GM19099 (cell line): ENCODE measurements around the gene NEK6.

Experiments used
- POLR2A ChIP-seq: IDR thresholded peaks from 3 replicates; pipeline ENCODE4 v1.6.1; 2011; ENCODE audit warnings: low read depth; ENCODE audit not compliant: insufficient read length; ENCODE audit errors: extremely low read depth

The NEK6 gene

DNA sequence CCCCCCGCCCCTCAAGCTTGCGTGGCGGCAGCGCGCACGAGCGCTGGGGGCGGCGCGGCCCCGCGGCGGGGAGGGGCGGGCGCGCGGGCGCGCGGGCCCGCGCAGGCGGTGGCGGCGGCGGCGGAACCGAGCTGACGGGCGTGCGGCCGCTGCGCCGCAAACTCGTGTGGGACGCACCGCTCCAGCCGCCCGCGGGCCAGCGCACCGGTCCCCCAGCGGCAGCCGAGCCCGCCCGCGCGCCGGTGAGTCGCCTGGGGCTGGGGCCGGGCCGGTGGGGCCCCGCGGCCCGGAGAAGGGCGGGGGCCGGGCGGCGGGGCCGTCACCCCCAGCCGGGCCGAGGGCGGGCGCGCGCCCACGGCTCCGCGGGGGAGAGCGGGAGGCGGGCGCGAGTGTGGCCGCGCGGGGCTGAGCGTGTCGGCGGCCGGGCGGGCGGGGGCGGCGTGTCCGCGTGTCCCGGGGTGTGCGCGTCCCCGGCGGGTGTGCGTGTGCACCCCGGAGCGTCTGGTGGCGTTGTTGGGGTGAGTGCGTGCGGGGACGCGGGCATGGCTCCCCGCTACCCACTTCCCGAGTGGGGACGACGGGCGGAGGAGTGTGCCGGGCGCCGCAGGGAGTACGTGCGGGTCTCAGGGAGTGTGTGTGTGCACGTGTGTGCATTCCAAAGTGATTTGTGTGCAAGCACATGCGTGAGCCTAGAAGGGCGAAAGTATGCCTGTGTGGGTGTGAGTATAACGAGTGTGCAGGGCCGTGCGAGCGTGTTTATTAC is at the start of gene NEK6:
Gene NEK6, plus strand, starts transcription at position 106 of the 763 bp plus-strand sequence. CDS start 44,016 bp downstream, outside the sequence.
- TF ChIP-seq POLR2A, result peak; percentile 47

- no peak for TF ChIP-seq POLR2A
Measured at GRCh38 chr9:124208571-124208970, 49.2 kb upstream of the NEK6 start.

DNA sequence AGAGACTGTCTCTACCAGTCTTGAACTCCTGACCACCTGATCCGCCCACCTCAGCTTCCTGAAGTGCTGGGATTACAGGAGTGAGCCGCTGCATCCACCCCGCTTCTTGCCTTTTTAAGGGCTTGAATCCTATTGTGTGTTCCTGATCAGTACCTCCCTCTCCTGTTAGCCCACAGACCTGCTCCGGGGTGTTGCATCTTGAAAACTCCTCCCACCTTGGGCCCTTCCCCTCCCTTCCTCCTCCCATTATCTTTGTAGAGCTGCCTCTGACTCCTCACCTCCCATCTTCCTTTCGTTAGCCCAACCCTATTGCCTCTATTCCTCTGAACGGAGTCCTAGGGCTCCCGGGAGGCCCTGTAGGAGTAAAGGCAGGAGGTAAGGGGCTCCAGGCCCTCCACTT is 48.5 kb upstream of the NEK6 start:
- TF ChIP-seq POLR2A, result no peak

- no peak for TF ChIP-seq POLR2A
Measured at GRCh38 chr9:124209774-124210173, 48.0 kb upstream of the NEK6 start.

DNA sequence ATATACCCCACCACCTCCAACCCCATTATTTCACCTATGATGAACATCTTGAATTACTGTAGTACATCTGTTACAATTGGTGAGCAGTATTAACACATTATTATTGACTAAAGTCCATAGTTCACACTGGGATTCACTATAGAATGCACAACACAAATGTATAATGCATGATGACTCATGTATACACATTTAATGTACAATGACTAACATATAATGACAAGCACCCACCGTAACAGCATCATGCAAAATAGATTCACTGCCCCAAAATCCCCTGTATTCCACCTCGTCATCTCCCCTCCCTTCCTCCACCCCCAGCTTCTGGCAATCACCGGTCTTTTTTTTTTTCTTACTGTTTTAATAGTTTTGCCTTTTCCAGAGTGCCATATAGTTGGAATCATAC is 47.1 kb upstream of the NEK6 start:
- peak; percentile 24 for TF ChIP-seq POLR2A

DNA sequence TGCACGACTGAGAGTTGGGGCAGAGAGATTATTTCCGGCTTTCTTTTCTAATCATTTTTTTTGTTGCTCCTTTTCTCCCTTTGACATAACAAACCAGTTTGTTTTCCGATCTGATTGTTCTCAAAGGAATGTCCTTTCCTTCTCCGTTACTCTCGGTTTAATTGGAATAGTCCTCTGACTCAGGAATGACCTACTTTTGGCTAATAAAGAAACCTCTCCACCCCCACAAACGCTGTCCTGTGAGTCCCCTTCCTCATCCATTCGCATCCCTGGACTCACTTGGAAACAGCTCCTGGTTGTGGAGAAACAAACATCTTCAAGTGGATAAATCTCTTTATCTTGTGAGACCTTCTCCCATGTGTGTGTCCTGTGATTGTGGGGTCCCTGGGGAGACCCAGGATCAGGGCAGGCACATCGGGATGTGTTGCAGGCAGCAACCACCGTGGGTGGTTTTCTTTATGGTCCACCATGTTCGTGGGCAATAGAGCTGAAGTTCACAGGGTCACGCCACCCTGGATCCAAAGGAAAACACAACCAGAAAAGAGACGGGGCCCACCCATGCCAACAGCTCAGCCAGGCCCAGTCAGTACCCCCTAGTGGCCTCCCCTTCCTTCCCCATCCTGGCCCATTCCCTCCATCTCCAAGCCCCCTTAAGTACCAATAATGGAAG is 45.2 kb upstream of the NEK6 start:
- TF ChIP-seq POLR2A, result no peak

- no peak for TF ChIP-seq POLR2A
Measured at GRCh38 chr9:124213396-124213795, 44.4 kb upstream of the NEK6 start.

GRCh38 chr9:124214116-124214515 is 43.6 kb upstream of the NEK6 start:
- TF ChIP-seq POLR2A, result no peak

DNA sequence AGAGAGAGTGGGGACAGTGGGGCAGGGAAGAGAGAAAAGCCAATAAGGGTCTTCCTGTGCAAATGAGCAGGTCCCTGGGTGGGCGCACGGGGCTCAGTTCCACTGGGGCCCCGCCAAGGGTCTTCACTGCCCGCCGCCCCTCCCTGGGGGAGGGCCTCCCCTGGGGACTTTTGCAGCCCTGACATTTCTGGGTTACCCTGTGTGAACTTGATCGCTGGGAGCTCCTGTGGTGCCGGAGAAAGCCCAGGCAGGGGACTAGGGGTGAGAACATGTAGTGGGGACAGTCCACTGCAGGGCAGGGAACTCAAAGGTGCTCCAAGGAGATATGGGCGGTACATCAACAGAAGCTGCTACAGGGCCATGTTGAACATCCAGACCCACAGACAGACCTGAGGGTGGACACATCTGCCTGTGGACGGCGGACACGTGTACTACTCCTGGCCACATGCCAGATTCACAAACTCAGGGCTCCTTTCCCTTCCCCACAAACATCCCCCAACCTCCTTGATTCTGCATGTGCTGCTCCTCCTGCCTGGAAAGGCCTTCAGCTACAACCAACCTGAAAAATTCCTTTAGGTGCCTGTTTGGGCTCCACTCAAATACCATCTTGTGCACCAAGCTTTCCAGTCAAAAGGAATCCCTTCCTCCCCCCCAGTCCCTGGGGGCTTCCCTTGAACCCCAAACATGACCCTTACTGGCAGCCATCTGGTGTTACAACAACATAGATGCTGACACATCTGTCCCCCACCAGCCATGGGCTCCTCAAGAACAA is 43.0 kb upstream of the NEK6 start:
- TF ChIP-seq POLR2A, result no peak

GRCh38 chr9:124215368-124215910 is 42.3 kb upstream of the NEK6 start:
- TF ChIP-seq POLR2A, result no peak

DNA sequence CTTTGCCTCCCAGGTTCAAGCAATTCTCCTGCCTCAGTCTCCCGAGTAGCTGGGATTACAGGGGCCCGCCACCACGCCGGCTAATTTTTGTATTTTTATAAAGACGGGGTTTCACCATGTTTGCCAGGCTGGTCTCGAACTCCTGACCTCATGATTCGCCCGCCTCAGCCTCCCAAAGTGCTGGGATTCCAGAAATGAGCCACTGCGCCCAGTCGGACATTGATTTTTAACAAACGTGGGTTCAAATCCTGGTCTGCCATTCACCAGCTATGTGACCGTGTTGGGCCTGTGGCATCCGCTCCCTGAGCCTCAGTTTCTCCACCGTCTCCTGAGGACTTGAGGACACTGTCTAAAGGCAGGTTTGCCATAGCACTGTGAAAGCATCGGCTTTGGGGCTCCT is 41.8 kb upstream of the NEK6 start:
- TF ChIP-seq POLR2A, result no peak

- peak; percentile 19 for TF ChIP-seq POLR2A
Measured at GRCh38 chr9:124216474-124217176, 41.1 kb upstream of the NEK6 start.

- TF ChIP-seq POLR2A, result no peak
Measured at GRCh38 chr9:124217836-124218437, 39.8 kb upstream of the NEK6 start.

DNA sequence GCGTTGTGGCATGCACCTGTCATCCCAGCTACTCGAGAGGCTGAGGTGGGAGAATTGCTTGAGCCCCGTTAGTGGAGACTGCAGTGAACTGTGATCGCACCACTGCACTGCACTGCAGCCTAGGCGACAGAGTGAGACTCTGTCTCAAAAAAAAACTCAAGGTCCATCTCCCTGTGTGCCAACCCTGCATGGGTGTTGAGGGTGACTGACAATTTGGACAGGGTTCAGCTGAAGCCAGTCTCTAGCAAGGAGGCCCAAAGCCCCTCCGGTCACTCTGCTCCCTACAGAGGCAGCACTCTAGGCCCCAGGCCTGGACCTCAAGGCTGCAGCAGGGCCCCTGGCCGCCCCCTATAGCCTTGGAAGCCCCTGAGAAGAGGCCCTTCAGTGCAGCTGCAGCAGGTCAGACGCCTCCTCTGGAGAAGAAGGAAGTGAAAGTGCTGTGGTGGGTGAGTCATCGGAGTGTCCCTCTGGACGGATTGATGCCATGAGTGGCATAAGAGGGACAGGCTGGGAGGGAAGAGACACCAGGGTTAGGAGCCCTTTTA is 39.2 kb upstream of the NEK6 start:
- no peak for TF ChIP-seq POLR2A
